Activated T-helper 1 cell treated with anti-CD3 and anti-CD28 coated beads, Interleukin-12 subunit alpha, Interleukin-12 subunit beta, Interleukin-2, Interleukin-4 antibody, amounts not matched to agents 30 ng/mL and 10 ng/mL and 1 ng/mL, durations not matched to agents 14 hours and 24 hours and 36 hours (primary cell): ENCODE results near the gene CHCHD4. TPM values are rescaled to one million over a fixed set of nuclear protein-coding genes. Genes with fewer than 3 reads are reported as not detected.
"Not testable (repeated sequence)": the region's sequence is repeated elsewhere in the genome, so short reads cannot be mapped to it uniquely, and the experiment has no call there.

Experiments used
- DNase-seq: peaks from one replicate; pipeline ENCODE4 v3.0.0; 2021; ENCODE audit warnings: low spot score
- H3K27ac Mint-ChIP-seq: one replicate; pipeline ENCODE4 v1.8.0; 2021; ENCODE audit warnings: mild to moderate bottlenecking, mixed read lengths
- H3K27me3 Mint-ChIP-seq: one replicate; pipeline ENCODE4 v1.8.0; 2022; ENCODE audit warnings: mild to moderate bottlenecking, moderate library complexity, mixed read lengths; ENCODE audit not compliant: insufficient read depth
- H3K36me3 Mint-ChIP-seq: one replicate; pipeline ENCODE4 v1.8.0; 2021; ENCODE audit warnings: low read depth, mixed read lengths
- H3K4me1 Mint-ChIP-seq: one replicate; pipeline ENCODE4 v1.8.0; 2021; ENCODE audit warnings: low read depth, mixed read lengths
- H3K4me3 Mint-ChIP-seq: one replicate; pipeline ENCODE4 v1.8.0; 2021; ENCODE audit warnings: mild to moderate bottlenecking, moderate library complexity, mixed read lengths
- H3K9me3 Mint-ChIP-seq: one replicate; pipeline ENCODE4 v1.8.0; 2021; ENCODE audit warnings: mixed read lengths
- intact Hi-C: fragments of 100-400 bp; cut with micrococcal nuclease; formaldehyde crosslinking; loops from one replicate; pipeline ENCODE4 v1.15.1; 2024
- total RNA-seq: library from RNA; stranded (reverse); gene quantifications from 2 replicates; pipeline ENCODE4 v1.2.3, GENCODE V29; 2022

The CHCHD4 gene
- total RNA-seq, 1 donor from 2014 or later: 27.8 TPM

DNA sequence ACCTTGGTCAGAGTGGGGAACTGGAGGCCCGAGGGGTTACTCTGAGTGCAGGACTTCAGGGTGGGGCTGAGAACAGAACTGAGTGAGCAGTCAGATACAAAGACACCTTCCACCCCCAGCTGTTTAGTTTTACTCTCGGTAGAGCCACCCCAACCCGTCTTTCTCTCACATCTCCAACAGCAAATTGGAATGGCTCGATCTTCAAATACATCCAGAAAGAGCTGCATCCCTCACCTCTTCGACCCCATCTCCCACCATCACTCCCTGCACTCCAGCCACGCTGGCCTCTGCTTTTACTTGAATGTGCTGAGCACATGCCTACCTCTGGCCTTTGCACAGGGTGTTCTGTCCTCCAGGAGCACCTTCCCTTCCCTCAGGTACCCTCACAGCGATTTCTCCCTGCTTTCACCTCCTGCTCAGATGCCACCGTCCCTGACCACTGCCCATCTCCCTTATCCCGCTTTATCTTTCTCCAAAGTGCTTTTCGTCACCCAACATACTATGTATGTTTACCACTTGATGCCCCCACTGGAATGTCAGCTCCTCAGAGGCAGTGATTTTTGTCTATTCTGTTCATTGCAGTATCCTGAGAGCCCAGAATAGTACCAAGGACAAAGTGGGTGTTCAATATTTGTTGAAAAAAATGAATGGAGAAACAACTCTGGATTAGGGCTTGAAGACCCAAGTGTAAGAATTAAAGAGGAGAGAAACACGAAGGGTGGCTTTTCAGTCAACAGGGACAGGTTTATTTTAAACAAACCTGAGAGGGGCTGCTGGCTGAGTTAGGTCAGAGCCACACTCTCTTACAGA is 4.4 kb downstream of the CHCHD4 start:
- Mint-ChIP-seq H3K4me1 (peaks cover 37% of the 10 kb centered on the region), H3K27ac (no peak overlapping the region), H3K4me3 (no peak overlapping the region), H3K27me3 (no peaks in the 10 kb centered on the region), H3K36me3 (peaks cover 17% of the 10 kb centered on the region), H3K9me3 (no peaks in the 10 kb centered on the region)
- intact Hi-C loops: loop anchor here (10.0 kb wide), 2 partner anchors 706 to 1456 kb away; partner anchors contain the start of gene RAF1
- no peak for DNase-seq

DNA sequence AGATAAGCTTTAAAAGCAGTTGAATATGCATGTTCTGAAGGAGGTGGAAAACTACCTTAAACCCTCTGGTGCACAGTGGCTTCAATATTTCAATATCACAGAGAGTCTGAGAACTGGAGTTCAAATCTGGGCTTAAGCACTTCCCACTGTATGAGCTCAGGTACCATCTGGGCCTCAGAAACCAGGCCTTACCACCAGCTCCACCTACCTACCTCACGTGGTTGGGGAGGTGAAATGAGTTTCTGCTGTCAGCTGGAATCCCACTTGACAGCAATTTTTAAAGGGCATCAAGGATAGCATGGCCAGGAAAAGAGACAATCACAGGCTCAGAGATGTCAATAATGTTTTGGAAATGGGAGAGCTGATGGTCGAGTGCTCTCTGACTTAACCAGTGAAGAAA is 5.0 kb downstream of the CHCHD4 start:
- Mint-ChIP-seq H3K27me3 (no peaks in the 10 kb centered on the region), H3K36me3 (peaks cover 17% of the 10 kb centered on the region), H3K4me3 (no peak overlapping the region), H3K4me1 (peaks cover 37% of the 10 kb centered on the region), H3K27ac (no peak overlapping the region), H3K9me3 (no peaks in the 10 kb centered on the region)
- DNase-seq: no peak
- intact Hi-C loops: loop anchor here (10.0 kb wide), 2 partner anchors 705 to 1455 kb away; partner anchors contain the start of gene RAF1

GRCh38 chr3:14118400-14119381 is 6.0 kb downstream of the CHCHD4 start:
- H3K4me3 Mint-ChIP-seq: no peak overlapping the region
- DNase-seq: no peak
- H3K9me3 Mint-ChIP-seq: no peaks in the 10 kb centered on the region
- peaks cover 17% of the 10 kb centered on the region for H3K36me3 Mint-ChIP-seq
- peak overlapping the region; percentile 46 for H3K27ac Mint-ChIP-seq
- intact Hi-C loops: no loop called here
- H3K27me3 Mint-ChIP-seq: no peaks in the 10 kb centered on the region
- peaks cover 33% of the 10 kb centered on the region for H3K4me1 Mint-ChIP-seq

DNA sequence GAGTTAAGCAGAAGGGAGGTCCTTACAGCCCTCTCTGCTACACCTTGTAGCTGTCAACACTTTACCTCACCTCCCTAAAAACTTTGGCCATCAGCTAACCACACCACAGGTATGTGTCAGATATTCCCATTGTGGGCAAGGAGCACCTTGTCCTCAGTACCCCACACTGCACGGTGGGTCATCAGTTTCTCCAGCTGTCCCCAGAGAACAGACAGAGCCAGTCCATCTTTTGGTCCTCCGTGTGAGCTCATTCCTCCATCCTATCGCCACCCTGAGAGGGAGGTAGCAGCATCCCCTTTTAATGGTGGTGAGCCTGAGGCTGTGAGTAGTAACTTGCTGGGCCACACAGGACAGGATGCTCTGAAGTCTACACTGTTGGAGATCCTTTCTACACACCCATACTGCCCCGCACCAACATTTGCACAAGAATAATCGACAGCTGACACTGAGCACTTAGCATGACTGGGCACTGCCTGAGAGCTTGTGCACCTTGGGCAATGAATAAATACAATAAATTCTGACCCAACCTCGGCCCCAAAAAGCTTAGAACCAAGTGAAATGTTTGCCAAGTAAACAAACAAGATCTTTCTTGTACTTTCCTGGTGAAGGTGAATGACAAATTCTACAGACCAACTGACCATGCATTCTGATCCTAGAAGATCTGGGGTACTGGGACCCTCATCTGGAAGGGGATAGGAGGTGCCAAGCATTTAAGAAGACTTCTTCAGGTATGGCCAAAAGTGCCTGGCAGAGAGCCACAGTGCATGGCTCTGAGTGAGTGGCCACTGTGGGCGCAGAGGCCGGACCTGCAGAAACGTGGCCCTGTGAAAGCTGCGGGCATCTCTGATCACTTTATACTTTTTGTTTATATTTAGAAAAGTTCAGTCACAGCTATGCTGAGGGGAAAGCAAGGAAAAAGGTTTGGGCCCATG is 6.9 kb downstream of the CHCHD4 start:
- no peak for DNase-seq
- Mint-ChIP-seq H3K9me3 (no peaks in the 10 kb centered on the region), H3K4me1 (peaks cover 24% of the 10 kb centered on the region), H3K36me3 (peaks cover 23% of the 10 kb centered on the region), H3K27ac (peak overlapping the region; percentile 21), H3K27me3 (no peaks in the 10 kb centered on the region), H3K4me3 (no peak overlapping the region)
- intact Hi-C loops: no loop called here

GRCh38 chr3:14113965-14114635 is 10.6 kb downstream of the CHCHD4 start:
- Mint-ChIP-seq H3K9me3 (no peaks in the 10 kb centered on the region), H3K4me3 (no peak overlapping the region), H3K4me1 (no peaks in the 10 kb centered on the region), H3K36me3 (peaks cover 25% of the 10 kb centered on the region), H3K27me3 (no peaks in the 10 kb centered on the region), H3K27ac (no peak overlapping the region)
- DNase-seq: no peak
- intact Hi-C loops: loop anchor here (2.0 kb wide), 1 partner anchor 219 kb away; no protein-coding TSS in a partner anchor

- H3K27ac Mint-ChIP-seq: no peak overlapping the region
- H3K4me3 Mint-ChIP-seq: no peak overlapping the region
- no peaks in the 10 kb centered on the region for H3K9me3 Mint-ChIP-seq
- intact Hi-C loops: no loop called here
- no peaks in the 10 kb centered on the region for H3K4me1 Mint-ChIP-seq
- DNase-seq: no peak
- H3K27me3 Mint-ChIP-seq: peaks cover 8% of the 10 kb centered on the region
- H3K36me3 Mint-ChIP-seq: peaks cover 25% of the 10 kb centered on the region
Observed at GRCh38 chr3:14110699-14111098, 14.0 kb downstream of the CHCHD4 start.

- H3K4me1 Mint-ChIP-seq, H3K27me3 Mint-ChIP-seq, H3K9me3 Mint-ChIP-seq, H3K4me3 Mint-ChIP-seq, DNase-seq, intact Hi-C loops, H3K27ac Mint-ChIP-seq: not testable (repeated sequence)
- peaks cover 25% of the 10 kb centered on the region for H3K36me3 Mint-ChIP-seq
Observed at GRCh38 chr3:14109821-14110220, 14.8 kb downstream of the CHCHD4 start.

- Mint-ChIP-seq H3K36me3 (no peaks in the 10 kb centered on the region), H3K9me3 (peaks cover 10% of the 10 kb centered on the region), H3K4me1 (no peaks in the 10 kb centered on the region), H3K27ac (no peak overlapping the region), H3K27me3 (peaks cover 7% of the 10 kb centered on the region), H3K4me3 (no peak overlapping the region)
- intact Hi-C loops: no loop called here
- no peak for DNase-seq
Observed at GRCh38 chr3:14097616-14098391, 26.9 kb downstream of the CHCHD4 start.

DNA sequence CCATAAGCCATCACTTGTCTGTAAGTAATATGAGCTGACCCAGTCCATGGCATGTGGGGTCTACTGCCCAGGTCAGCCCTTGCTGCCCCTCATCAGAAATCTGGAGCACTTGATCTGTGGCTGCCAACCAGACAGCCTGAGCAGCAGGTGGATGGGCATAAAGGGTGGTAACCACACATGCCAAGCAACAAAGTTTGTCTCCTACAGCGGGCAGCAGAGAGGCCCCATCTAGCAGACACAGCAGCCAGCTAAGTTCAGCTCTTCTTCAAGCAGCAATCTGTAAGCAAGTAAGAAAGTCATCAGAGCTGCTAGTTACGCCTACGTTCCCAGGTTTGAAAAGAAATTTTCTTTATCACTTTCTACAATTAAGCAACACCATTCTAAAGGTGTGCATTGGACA is 27.9 kb downstream of the CHCHD4 start:
- peaks cover 5% of the 10 kb centered on the region for H3K27me3 Mint-ChIP-seq

DNA sequence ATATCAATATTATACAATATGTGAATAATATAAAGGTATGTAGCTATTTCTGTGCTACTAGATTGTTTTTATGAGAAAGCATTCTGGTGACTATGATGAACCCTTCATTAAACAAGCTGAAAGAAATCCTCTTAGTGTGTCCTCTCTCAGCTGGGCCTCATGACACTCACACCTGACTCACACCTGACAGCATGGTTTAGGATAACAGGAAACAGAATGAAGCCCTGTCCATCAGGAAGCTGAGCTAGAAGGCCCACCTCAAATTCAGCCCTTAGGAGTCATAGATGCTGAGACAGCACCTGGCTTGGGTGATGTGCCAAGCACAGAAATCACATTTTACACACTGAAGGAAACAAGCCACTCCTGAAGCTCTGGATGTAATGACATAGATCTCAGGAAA is 30.8 kb downstream of the CHCHD4 start:
- Mint-ChIP-seq H3K27me3 (peaks cover 9% of the 10 kb centered on the region), H3K36me3 (no peaks in the 10 kb centered on the region), H3K27ac (no peak overlapping the region), H3K4me1 (no peaks in the 10 kb centered on the region), H3K9me3 (peaks cover 8% of the 10 kb centered on the region), H3K4me3 (no peak overlapping the region)
- intact Hi-C loops: no loop called here
- no peak for DNase-seq

More for the DNA sequence above, 27.9 kb downstream of the CHCHD4 start:
- Mint-ChIP-seq H3K4me3 (no peak overlapping the region), H3K4me1 (no peaks in the 10 kb centered on the region), H3K36me3 (no peaks in the 10 kb centered on the region), H3K9me3 (peaks cover 10% of the 10 kb centered on the region), H3K27ac (no peak overlapping the region)
- intact Hi-C loops: no loop called here
- DNase-seq: no peak

DNA sequence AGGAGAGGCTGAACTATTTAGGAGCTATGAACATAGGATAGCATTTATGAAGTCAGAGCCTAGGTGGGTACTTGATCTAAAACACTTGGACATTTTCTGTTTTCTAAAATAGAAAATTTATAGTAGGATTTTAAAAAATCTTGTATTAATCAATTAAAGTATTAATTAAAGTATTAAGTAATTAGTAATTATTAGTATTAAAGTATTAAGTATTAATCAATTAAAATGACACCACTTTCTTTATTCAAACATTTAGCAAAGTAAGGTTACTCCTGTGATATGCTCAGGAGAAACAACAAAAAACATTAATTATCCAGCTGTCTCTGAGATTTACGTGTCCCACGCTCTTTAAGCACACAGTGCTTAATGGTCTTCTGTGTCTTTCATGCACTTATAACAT is 32.2 kb downstream of the CHCHD4 start:
- H3K4me3 Mint-ChIP-seq: no peak overlapping the region
- H3K36me3 Mint-ChIP-seq: no peaks in the 10 kb centered on the region
- no peak overlapping the region for H3K27ac Mint-ChIP-seq
- peaks cover 9% of the 10 kb centered on the region for H3K27me3 Mint-ChIP-seq
- peaks cover 14% of the 10 kb centered on the region for H3K9me3 Mint-ChIP-seq
- H3K4me1 Mint-ChIP-seq: no peaks in the 10 kb centered on the region
- intact Hi-C loops: no loop called here
- DNase-seq: no peak
